ENCODE data around the gene ARID1B.

DNA sequence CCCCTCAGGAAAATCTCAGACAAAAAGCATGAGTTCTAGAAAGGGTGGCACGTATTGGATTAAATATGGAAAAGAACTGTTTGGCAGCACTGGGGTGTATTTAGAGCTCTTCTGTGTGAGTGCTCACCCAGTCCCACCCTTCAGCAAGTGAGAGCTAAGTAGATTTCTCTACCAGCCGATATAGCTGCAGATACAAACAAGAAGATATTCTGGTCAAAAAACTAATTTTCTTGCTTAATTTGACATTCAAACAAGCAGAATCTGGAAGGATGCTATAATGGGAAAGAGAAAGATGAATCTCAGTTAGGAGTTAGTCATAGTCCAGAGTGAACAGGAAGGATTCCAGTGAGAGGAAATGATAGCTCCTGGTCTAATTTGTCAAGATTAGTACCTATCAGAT is 314.1 kb downstream of the ARID1B start:
- TF ChIP-seq, protein P1, sequence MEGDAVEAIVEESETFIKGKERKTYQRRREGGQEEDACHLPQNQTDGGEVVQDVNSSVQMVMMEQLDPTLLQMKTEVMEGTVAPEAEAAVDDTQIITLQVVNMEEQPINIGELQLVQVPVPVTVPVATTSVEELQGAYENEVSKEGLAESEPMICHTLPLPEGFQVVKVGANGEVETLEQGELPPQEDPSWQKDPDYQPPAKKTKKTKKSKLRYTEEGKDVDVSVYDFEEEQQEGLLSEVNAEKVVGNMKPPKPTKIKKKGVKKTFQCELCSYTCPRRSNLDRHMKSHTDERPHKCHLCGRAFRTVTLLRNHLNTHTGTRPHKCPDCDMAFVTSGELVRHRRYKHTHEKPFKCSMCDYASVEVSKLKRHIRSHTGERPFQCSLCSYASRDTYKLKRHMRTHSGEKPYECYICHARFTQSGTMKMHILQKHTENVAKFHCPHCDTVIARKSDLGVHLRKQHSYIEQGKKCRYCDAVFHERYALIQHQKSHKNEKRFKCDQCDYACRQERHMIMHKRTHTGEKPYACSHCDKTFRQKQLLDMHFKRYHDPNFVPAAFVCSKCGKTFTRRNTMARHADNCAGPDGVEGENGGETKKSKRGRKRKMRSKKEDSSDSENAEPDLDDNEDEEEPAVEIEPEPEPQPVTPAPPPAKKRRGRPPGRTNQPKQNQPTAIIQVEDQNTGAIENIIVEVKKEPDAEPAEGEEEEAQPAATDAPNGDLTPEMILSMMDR (IDR thresholded peaks at IDR 0.05; ENCODE audit: poor library complexity): no peak
- TF ChIP-seq EZH2 (IDR thresholded peaks at IDR 0.05; ENCODE audit: borderline replicate concordance): no peak
